Measurements from ENCODE around the gene OGDH. TPM values are rescaled to one million over a fixed set of nuclear protein-coding genes. Genes with fewer than 3 reads are reported as not detected.

Gene OGDH
- total RNA-seq, 1 experiment from 2014 or later: 69.1 TPM

GRCh38 chr7:44748948-44749731 lies 142.7 kb downstream of the OGDH start:
- TF ChIP-seq CBX3 (IDR thresholded peaks at IDR 0.05; ENCODE audit: low read depth) (no peak), POLR2AphosphoS5 (IDR thresholded peaks at IDR 0.05; ENCODE audit: low read depth, low read length) (no peak; the same call in 1 of the 2 replicates), ZFX (IDR thresholded peaks at IDR 0.05) (peak; percentile 58), SIN3A (IDR thresholded peaks at IDR 0.05; ENCODE audit: low read depth) (no peak), ELF1 (IDR thresholded peaks at IDR 0.05; ENCODE audit: borderline replicate concordance, low read depth) (no peak), EGR1 (IDR thresholded peaks at IDR 0.05; ENCODE audit: low read depth) (no peak), JUND (IDR thresholded peaks at IDR 0.05) (no peak)
- no TSS peak for BruUV-seq (replicated peaks)
- H3K27me3 ChIP-seq (ENCODE audit: insufficient read depth, low read length): no peaks in the 10 kb centered on the region
- ChIA-PET POLR2A (interaction anchor here (1.1 kb wide), 1 partner anchor 14 kb away, joined by 3 read pairs; no protein-coding TSS in a partner anchor), RAD21 (ENCODE audit: low non-redundant PET in 1 of 2, low total read pairs in 2 of 2, uncharacterized antibody in 2 of 2, unreplicated experiment in 2 of 2) (no interaction called here), CTCF (no interaction called here)
- DNase-seq (ENCODE audit: low read depth, low spot score) (no peak), ATAC-seq (peak; percentile 53)
- H3K79me2 ChIP-seq (ENCODE audit: insufficient read depth, low read length): peaks cover 43% of the 10 kb centered on the region
- H3K36me3 ChIP-seq (ENCODE audit: control insufficient read depth in 1 of 2, insufficient read depth in 2 of 2, low read length in 2 of 2): peaks cover 2 to 3% of the 10 kb centered on the region in 2 experiments; a peak in 2 of 4 replicates
- H3K4me1 ChIP-seq (ENCODE audit: control insufficient read depth in 1 of 2, insufficient read depth in 2 of 2, low read length in 2 of 2): peaks cover 18 to 31% of the 10 kb centered on the region in 2 experiments
- H3K4me2 ChIP-seq (ENCODE audit: low read length): peak overlapping the region; percentile 77
- no peak overlapping the region for H2AFZ ChIP-seq (ENCODE audit: low read depth, low read length, poor library complexity, severe bottlenecking)
- peak overlapping the region; percentile 79 for H3K9ac ChIP-seq (ENCODE audit: low read length)
- H3K4me3 ChIP-seq (replicated peaks in 1 of 2; ENCODE audit: low read depth in 1 of 2, low read length in 2 of 2): peak overlapping the region; percentile 83 to 89
- intact Hi-C loops (cut with micrococcal nuclease): loop anchor here (1.0 to 5.0 kb wide), 3 partner anchors 112 to 161 kb away; partner anchors contain the start of gene OGDH
- no peaks in the 10 kb centered on the region for H3K9me2 ChIP-seq (ENCODE audit: insufficient read depth)
- no peaks in the 10 kb centered on the region for H4K20me1 ChIP-seq (ENCODE audit: insufficient read depth)
- no peaks in the 10 kb centered on the region for H3K9me3 ChIP-seq (ENCODE audit: control insufficient read depth in 1 of 2, insufficient read depth in 1 of 2, low read depth in 1 of 2, low read length in 2 of 2)
- H3K27ac ChIP-seq (ENCODE audit: low read depth, low read length): peak overlapping the region; percentile 92; the same call in 1 of the 2 replicates

- Histone ChIP-seq H3K4me1 (ENCODE audit: control insufficient read depth in 1 of 2, insufficient read depth in 2 of 2, low read length in 2 of 2) (peaks cover 18 to 35% of the 10 kb centered on the region in 2 experiments), H3K27me3 (ENCODE audit: insufficient read depth, low read length) (no peaks in the 10 kb centered on the region), H3K79me2 (ENCODE audit: insufficient read depth, low read length) (peaks cover 50% of the 10 kb centered on the region), H3K9ac (ENCODE audit: low read length) (peak overlapping the region; percentile 79), H2AFZ (ENCODE audit: low read depth, low read length, poor library complexity, severe bottlenecking) (no peak overlapping the region), H3K36me3 (ENCODE audit: control insufficient read depth in 1 of 2, insufficient read depth in 2 of 2, low read length in 2 of 2) (peaks cover 2 to 3% of the 10 kb centered on the region in 2 experiments; a peak in 2 of 4 replicates), H3K27ac (ENCODE audit: low read depth, low read length) (no peak overlapping the region), H3K4me3 (replicated peaks in 1 of 2; ENCODE audit: low read depth in 1 of 2, low read length in 2 of 2) (peak overlapping the region; percentile 83 to 89), H3K9me2 (ENCODE audit: insufficient read depth) (no peaks in the 10 kb centered on the region), H3K9me3 (ENCODE audit: control insufficient read depth in 1 of 2, insufficient read depth in 1 of 2, low read depth in 1 of 2, low read length in 2 of 2) (no peaks in the 10 kb centered on the region), H4K20me1 (ENCODE audit: insufficient read depth) (no peaks in the 10 kb centered on the region), H3K4me2 (ENCODE audit: low read length) (peak overlapping the region; percentile 77)
- ChIA-PET CTCF (no interaction called here), RAD21 (ENCODE audit: low non-redundant PET in 1 of 2, low total read pairs in 2 of 2, uncharacterized antibody in 2 of 2, unreplicated experiment in 2 of 2) (no interaction called here), POLR2A (interaction anchor here (1.1 kb wide), 1 partner anchor 15 kb away, joined by 3 read pairs; no protein-coding TSS in a partner anchor)
- TSS peak; percentile 51 for BruUV-seq (replicated peaks)
- no peak for ATAC-seq
- intact Hi-C loops (cut with micrococcal nuclease): loop anchor here (5.0 kb wide), 2 partner anchors 113 to 143 kb away; partner anchors contain the start of gene OGDH
- no peak for DNase-seq (ENCODE audit: low read depth, low spot score)
- no peak for TF ChIP-seq EGR1 (IDR thresholded peaks at IDR 0.05; ENCODE audit: low read depth)
- TF ChIP-seq, protein P1, sequence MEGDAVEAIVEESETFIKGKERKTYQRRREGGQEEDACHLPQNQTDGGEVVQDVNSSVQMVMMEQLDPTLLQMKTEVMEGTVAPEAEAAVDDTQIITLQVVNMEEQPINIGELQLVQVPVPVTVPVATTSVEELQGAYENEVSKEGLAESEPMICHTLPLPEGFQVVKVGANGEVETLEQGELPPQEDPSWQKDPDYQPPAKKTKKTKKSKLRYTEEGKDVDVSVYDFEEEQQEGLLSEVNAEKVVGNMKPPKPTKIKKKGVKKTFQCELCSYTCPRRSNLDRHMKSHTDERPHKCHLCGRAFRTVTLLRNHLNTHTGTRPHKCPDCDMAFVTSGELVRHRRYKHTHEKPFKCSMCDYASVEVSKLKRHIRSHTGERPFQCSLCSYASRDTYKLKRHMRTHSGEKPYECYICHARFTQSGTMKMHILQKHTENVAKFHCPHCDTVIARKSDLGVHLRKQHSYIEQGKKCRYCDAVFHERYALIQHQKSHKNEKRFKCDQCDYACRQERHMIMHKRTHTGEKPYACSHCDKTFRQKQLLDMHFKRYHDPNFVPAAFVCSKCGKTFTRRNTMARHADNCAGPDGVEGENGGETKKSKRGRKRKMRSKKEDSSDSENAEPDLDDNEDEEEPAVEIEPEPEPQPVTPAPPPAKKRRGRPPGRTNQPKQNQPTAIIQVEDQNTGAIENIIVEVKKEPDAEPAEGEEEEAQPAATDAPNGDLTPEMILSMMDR (IDR thresholded peaks at IDR 0.05 in 2 of 3, conservative IDR thresholded peaks at IDR 0.05 in 1 of 3; ENCODE audit: borderline replicate concordance in 1 of 3, insufficient read depth in 1 of 3, low read depth in 2 of 3, low read length in 2 of 3): no peak
- TF ChIP-seq CBX3 (IDR thresholded peaks at IDR 0.05; ENCODE audit: low read depth): no peak
- TF ChIP-seq SRF (IDR thresholded peaks at IDR 0.05; ENCODE audit: low read depth): no peak
- no peak for TF ChIP-seq RAD21 (IDR thresholded peaks at IDR 0.05; ENCODE audit: low read depth)
- TF ChIP-seq ELF1 (IDR thresholded peaks at IDR 0.05; ENCODE audit: borderline replicate concordance, low read depth): no peak
- TF ChIP-seq, protein P2, sequence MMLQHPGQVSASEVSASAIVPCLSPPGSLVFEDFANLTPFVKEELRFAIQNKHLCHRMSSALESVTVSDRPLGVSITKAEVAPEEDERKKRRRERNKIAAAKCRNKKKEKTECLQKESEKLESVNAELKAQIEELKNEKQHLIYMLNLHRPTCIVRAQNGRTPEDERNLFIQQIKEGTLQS (IDR thresholded peaks at IDR 0.05): no peak
- TF ChIP-seq, protein P3, sequence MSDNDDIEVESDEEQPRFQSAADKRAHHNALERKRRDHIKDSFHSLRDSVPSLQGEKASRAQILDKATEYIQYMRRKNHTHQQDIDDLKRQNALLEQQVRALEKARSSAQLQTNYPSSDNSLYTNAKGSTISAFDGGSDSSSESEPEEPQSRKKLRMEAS (IDR thresholded peaks at IDR 0.05): no peak
These were observed 143.6 kb downstream of the OGDH start for GRCh38 chr7:44749992-44750391.

All from HCT116 (cell line).